GM18858 (cell line): ENCODE data around the gene USP35.

ENCODE experiments used
- ATAC-seq: cut with Tn5 transposase; IDR thresholded peaks from one replicate; pipeline ENCODE4 v1.9.1; 2021; ENCODE audit not compliant: unreplicated experiment

The USP35 gene, protein sequence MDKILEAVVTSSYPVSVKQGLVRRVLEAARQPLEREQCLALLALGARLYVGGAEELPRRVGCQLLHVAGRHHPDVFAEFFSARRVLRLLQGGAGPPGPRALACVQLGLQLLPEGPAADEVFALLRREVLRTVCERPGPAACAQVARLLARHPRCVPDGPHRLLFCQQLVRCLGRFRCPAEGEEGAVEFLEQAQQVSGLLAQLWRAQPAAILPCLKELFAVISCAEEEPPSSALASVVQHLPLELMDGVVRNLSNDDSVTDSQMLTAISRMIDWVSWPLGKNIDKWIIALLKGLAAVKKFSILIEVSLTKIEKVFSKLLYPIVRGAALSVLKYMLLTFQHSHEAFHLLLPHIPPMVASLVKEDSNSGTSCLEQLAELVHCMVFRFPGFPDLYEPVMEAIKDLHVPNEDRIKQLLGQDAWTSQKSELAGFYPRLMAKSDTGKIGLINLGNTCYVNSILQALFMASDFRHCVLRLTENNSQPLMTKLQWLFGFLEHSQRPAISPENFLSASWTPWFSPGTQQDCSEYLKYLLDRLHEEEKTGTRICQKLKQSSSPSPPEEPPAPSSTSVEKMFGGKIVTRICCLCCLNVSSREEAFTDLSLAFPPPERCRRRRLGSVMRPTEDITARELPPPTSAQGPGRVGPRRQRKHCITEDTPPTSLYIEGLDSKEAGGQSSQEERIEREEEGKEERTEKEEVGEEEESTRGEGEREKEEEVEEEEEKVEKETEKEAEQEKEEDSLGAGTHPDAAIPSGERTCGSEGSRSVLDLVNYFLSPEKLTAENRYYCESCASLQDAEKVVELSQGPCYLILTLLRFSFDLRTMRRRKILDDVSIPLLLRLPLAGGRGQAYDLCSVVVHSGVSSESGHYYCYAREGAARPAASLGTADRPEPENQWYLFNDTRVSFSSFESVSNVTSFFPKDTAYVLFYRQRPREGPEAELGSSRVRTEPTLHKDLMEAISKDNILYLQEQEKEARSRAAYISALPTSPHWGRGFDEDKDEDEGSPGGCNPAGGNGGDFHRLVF

GRCh38 chr11:78188286-78189173, at the start of gene USP35, which contains the start of gene KCTD21:
TSS of gene USP35 (plus strand) at chr11:78188919. CDS start at chr11:78196246, 7,327 bp downstream.
TSS of gene KCTD21 (minus strand) at chr11:78188626. CDS start at chr11:78174554, 14,072 bp downstream.
- peak; percentile 95 for ATAC-seq

- ATAC-seq = peak; percentile 87
These were observed 49.0 kb upstream of the USP35 start, which contains the start of gene ALG8 for GRCh38 chr11:78139422-78140391. TSS of gene ALG8 (minus strand) at chr11:78139626. CDS start at chr11:78139588, 38 bp downstream.

DNA sequence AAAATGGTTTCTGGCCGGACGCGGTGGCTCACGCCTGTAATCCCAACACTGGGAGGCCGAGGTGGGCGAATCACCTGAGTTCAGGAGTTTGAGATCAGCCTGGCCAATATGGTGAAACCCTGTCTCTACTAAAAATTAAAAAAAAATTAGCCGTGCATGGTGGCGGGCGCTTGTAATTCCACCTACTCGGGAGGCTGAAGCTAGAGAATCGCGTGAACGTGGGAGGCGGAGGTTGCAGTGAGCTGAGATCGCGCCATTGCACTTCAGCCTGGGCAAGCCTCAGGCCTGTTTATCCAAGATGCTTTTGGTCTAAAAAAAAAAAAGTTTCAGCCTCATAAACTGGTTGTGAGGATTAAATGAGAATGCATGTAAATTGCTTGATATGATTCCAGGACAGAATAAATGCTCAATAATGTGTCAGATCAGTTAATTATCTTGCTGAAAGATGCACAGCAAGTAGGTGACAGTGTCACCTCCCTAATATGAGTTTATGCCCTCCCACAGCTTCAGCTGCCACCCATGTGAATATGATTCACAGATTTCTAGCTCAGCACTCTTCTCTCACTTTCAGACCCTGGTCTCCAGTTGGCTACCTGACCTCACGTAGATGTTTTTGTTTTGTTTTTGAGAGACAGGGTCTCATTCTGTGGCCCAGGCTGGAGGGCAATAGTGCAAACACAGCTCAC, 48.2 kb upstream of the USP35 start:
- no peak for ATAC-seq

GRCh38 chr11:78145511-78146025, 43.2 kb upstream of the USP35 start:
- no peak for ATAC-seq

DNA sequence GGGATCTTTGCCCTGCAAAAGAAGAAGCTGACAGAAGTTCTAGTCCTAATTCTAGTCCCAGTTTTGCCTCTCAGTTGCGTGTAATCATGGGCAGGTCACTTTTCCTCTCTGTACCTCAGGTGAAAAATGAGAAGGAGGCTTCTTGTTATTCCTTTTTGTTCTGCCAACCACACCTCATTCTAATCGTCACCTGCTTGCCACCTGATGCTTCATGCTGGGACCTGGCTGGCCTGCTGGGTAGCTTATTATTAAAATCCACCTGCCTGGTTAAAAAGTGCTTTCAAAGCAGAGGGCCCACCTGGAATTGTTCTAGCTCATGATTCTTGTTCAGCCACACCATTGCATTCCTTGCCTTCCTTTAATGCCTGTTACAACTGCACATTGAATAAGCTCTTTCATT, 40.9 kb upstream of the USP35 start:
- no peak for ATAC-seq

DNA sequence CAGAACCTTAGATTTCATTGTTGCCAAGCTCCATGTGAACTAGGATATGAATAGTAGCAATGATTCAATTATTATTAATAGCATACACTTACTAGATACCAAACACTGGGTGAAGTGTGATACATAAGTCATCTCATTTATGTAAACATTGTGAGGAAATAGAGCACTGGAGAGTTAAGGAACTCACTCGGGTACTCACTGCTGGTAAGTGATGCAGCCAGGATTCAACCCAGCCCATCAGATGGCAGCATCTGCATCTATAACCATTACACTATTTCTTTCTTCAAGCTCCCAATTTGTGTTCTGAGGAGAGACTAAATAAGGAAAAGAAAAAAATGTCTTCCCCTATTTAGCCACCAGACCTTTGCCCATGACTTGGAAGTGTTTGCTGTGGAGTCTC, 39.1 kb upstream of the USP35 start:
- ATAC-seq = no peak

DNA sequence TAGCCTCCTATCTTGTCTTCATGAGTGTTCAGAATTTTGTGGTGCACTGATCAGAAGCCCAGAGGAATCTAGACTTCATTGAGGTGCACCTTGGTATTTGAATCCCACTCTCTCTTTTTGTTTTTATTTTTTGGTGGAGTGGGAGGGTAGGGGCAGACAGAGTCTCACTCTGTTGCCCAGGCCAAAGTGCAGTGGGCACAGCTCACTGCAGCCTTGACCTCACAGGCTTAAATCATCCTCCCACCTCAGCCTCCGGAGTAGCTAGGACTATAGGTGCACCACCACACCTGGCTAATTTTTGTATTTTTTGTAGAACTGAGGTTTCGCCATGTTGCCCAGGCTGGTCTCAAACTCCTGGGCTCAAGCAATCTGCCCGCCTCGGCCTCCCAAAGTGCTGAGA, 38.4 kb upstream of the USP35 start:
- no peak for ATAC-seq

DNA sequence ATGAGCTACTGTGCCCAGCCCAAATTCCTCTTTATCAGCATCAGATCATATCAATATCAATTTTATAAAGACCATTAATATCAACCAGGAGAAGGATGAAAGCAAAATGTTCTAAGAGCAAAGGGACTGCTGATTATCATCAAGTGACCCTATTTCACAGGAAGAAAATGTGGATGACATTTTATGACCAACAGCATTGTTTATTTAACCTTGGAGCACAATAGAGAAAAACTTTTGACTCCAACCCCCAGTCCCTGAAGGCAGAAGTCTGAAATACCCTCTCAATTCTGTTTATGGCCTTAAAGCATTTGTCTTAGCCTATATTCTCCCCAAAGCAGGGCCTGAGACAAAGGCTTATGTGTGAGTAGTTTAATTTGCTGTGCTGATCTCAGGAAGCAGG, 38.0 kb upstream of the USP35 start:
- ATAC-seq = no peak

- ATAC-seq = no peak
These were observed 36.9 kb upstream of the USP35 start for GRCh38 chr11:78151804-78152203.

DNA sequence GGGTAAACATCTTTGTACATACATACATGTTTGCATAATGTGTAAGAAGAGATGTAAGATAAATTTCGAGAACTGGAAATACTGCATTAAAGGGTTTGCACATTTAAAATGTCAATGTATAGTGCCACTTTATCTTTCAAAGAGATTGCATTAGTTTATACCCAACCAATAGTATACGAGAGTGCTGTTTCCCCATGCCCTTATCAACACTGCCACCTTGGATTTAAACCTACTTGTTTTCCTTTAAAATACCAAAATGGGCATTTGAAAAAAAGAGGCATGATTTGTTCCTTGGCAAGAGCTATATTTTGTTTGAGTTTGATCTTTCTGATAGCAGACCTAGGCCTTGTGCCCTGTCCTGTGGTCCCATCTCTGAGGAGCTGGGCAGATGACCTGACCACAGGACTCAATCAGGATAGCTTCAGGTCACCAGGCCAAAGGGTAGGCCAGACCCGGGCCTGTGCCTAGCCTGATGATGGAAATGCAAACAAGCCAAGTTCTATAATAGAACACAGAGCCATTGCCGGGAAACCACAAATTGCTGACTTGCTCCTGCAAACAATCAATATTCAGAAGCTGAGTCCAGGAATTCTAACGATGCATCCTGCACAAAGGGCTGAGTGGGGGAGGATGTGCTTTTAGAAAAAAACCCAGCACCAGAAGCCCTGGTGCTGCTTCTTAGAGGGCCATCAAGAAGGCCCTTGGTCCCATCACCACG, 32.4 kb upstream of the USP35 start:
- ATAC-seq = no peak

DNA sequence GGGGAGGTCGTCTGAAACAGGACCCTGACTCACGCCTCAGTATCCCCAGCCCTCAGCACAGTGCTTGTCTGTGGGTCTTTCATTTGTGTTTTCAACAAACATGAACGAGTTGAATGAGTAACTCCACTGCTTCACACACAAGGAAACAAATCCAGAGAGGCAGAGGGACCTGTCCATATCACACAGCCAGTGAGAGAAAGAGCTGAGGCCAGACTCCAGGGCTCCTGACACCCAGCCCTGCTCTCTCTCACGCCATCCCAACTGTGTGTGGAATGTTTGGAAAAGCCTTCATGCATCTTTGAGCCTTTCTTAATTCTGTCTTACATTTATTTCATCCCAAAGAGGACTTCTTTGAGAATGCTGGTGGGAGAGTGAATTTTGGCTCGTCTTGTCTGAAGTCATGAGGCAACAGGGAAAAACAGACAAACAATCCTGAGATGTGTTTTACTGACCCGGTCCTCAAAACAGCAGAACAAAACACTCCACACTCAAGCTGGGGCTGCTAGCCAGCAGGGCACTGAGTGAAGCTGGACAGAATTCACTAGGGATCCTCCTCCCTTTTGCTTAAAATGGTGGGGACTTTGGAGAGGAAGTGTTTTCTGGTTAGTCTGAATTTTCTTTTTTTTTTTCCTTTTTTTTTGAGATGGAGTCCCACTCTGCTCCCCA, 29.6 kb upstream of the USP35 start:
- no peak for ATAC-seq

DNA sequence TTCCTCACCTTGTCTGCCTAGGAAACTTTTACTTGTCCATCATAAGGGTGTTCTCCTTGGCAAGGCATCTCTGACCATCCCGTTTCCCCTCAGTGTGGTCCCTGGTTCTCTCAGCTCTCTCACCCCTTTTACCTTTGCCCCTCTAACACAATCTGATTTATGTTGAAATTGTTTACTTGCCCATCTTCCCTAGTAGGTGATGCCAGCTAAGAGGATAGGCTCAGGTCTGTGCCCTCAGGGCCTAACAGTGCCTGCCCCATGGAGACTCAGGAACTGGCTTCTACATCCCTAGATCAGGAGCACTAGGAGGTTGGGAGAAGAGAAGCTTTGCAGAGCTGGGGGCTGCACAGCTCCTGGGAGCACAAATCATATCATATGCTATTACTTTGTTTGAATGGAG, 28.2 kb upstream of the USP35 start:
- no peak for ATAC-seq

GRCh38 chr11:78161346-78161745, 27.4 kb upstream of the USP35 start:
- no peak for ATAC-seq

DNA sequence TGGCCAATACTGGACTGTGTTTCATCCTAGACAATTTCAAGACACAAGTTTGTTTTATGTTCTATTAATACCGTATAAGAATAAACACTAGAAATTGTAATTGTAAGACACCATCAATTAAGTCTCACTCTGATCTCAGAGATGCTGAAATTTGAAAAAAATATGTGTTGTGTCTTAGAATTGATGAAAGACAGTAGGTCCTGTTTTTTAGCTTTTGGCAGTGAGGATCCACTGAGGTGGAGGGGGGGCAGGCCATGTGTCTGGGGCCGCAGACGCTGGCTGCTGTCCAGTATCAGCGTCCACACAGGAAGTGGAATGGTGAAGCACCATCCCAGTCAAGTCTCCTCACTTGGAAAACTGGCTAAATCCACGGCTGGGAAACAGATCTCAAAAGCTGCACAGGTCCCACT, 26.8 kb upstream of the USP35 start:
- ATAC-seq = no peak

DNA sequence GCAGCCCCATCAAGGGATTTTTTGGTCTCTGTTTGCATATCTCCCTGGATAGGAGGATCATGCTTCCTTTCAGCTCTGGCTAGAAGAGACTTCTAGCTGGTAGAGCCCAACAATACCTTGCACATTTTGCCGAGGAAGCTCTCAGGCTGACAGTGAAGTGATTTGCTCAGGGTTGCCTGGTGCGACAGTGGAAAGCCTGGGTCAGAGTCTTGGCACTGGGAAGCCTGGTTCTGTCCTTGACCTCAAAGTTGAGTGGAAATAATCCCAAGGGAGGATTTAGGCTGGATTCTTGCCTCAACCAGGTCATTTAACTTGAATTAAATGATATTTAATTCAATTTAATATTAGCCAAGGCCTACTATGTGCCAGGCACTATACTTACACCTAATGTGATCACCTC, 24.9 kb upstream of the USP35 start:
- ATAC-seq = no peak

DNA sequence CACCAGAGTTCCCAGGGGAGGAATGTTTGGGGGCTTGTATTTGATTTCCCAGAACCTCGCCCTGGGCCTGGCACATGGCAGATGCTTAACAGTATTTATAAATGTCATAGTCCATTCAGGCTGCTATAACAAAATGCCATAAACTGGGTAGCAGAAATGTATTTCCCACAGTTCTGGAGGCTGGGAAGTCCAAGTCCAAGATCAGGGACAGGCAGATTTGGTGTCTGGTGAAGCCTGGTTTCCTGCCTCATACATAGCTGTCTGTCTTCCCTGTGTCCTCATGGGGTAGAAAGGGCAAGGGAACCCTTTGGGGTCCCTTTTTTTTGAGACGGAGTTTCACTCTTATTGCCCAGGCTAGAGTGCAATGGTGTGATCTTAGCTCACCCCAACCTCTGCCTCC, 24.2 kb upstream of the USP35 start:
- ATAC-seq = no peak

DNA sequence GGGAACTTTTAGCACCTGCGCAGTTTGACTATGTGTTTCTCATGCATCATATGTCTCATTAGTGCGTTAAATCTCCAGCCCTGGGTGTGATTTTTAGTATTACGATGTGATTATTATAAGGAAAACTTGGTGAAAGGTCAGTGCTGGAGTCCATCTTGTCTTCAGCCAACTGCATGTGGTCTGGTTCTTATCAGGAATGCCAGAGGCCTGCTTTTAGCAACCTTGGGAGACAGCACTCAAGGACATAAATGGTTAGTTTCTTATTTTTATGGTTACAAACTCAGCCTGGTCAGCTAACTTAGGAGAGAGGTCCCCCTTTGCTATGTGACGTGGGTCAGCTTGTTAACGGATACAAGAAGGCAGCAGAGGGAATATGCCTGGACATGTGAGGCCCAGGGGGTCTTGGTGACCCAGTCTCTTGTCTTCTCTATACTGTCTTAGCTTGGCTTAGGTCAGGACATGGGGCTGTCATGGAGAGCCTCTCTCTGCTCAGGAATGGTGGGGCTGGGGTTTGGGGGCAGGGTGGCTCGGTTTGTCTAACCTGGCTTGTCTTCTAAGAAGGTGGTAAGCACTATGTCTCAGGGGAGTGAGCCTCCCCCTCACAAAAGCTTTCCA, 21.8 kb upstream of the USP35 start:
- ATAC-seq = no peak
